ENCODE data around the gene CNOT4.

- no peak for TF ChIP-seq EZH2phosphoT487 (IDR thresholded peaks at IDR 0.05; ENCODE audit: insufficient read depth, low read depth)
- no peak for TF ChIP-seq EZH2 (IDR thresholded peaks at IDR 0.05; ENCODE audit: insufficient read depth, poor library complexity, severe bottlenecking)
Observed at GRCh38 chr7:135316648-135317313, 193.1 kb downstream of the CNOT4 start.
